K562 (cell line): ENCODE data around the gene PPM1G. TPM values are rescaled to one million over a fixed set of nuclear protein-coding genes. Genes with fewer than 3 reads are reported as not detected.

Experiments
- CEBPB ChIP-seq: fragments of 450-650 bp; IDR thresholded peaks from 2 replicates; pipeline ENCODE4 v1.6.1; 2016; ENCODE audit warnings: missing genetic modification characterization, missing compliant biosample characterization
- COPS2 ChIP-seq: fragments of 450-650 bp; conservative IDR thresholded peaks from 2 replicates; pipeline ENCODE4 v1.6.1; 2016; ENCODE audit warnings: mild to moderate bottlenecking, moderate library complexity
- GMEB1 ChIP-seq: fragments of 250-450 bp; sonication (Bioruptor Pico); IDR thresholded peaks from 2 replicates; pipeline ENCODE4 v1.4.0; 2020; ENCODE audit warnings: mild to moderate bottlenecking
- HDAC1 ChIP-seq, 2 experiments: fragments of 450-650 bp; IDR thresholded peaks; 2 replicates each; pipeline ENCODE4 v1.6.1; 2016 to 2017; ENCODE audit warnings: inconsistent platforms in 1 of 2, mild to moderate bottlenecking in 1 of 2, moderate library complexity in 1 of 2
- HNRNPL ChIP-seq: fragments of 200-400 bp; formaldehyde crosslinking; IDR thresholded peaks from 2 replicates; pipeline ENCODE4 v1.6.1; 2017; ENCODE audit warnings: low read depth, mild to moderate bottlenecking, low read length
- LARP7 ChIP-seq: fragments of 450-650 bp; IDR thresholded peaks from 2 replicates; pipeline ENCODE4 v1.6.1; 2016
- MAFK ChIP-seq: IDR thresholded peaks from 2 replicates; pipeline ENCODE4 v1.6.1; 2011; ENCODE audit warnings: low read length, improper control_type of control experiment
- NBN ChIP-seq: fragments of 450-650 bp; IDR thresholded peaks from 2 replicates; pipeline ENCODE4 v1.6.1; 2016; ENCODE audit warnings: low read depth, mild to moderate bottlenecking
- PRDM10 ChIP-seq: fragments of 450-650 bp; IDR thresholded peaks from 2 replicates; pipeline ENCODE4 v1.6.1; 2018; ENCODE audit not compliant: partially characterized antibody
- RAD21 ChIP-seq, 2 experiments: fragments of 250-450 bp in 1 of 2; fragments of 450-650 bp in 1 of 2; sonication (Bioruptor Pico) in 1 of 2; formaldehyde crosslinking in 1 of 2; IDR thresholded peaks in 1 of 2; conservative IDR thresholded peaks in 1 of 2; 2 replicates each; pipeline versions ENCODE4 v1.4.0 to v1.8.0; 2020 to 2022; ENCODE audit warnings: mild to moderate bottlenecking in 2 of 2, moderate library complexity in 1 of 2
- RAD51 ChIP-seq: fragments of 450-650 bp; IDR thresholded peaks from 2 replicates; pipeline ENCODE4 v1.7.1; 2016; ENCODE audit warnings: low read depth, mild to moderate bottlenecking, borderline replicate concordance
- SMAD2 ChIP-seq: fragments of 150-350 bp; IDR thresholded peaks from 2 replicates; pipeline ENCODE4 v1.6.1; 2014; ENCODE audit warnings: low read depth, mild to moderate bottlenecking, low read length
- SMAD4 ChIP-seq: fragments of 250-450 bp; sonication (Bioruptor Pico); conservative IDR thresholded peaks from 2 replicates; pipeline ENCODE4 v1.8.0; 2021; ENCODE audit warnings: inconsistent platforms, mild to moderate bottlenecking, moderate library complexity
- TAF1 ChIP-seq: IDR thresholded peaks from 2 replicates; pipeline ENCODE4 v1.6.1; 2011; ENCODE audit warnings: mild to moderate bottlenecking, low read length, moderate library complexity; ENCODE audit not compliant: insufficient read depth, control insufficient read depth, severe bottlenecking; ENCODE audit errors: extremely low read depth
- ZBTB26 ChIP-seq: fragments of 450-650 bp; formaldehyde crosslinking; IDR thresholded peaks from 2 replicates; pipeline ENCODE4 v1.4.0; 2022; ENCODE audit warnings: missing genetic modification characterization
- ZBTB43 ChIP-seq: sonication (generic); formaldehyde crosslinking; IDR thresholded peaks from 2 replicates; pipeline ENCODE4 v1.8.0; 2023; ENCODE audit warnings: mild to moderate bottlenecking, missing genetic modification reagents
- ZKSCAN3 ChIP-seq: fragments of 250-450 bp; sonication (Bioruptor Pico); IDR thresholded peaks from 2 replicates; pipeline ENCODE4 v1.4.0; 2020
- ZNF217 ChIP-seq: sonication (generic); formaldehyde crosslinking; IDR thresholded peaks from 2 replicates; pipeline ENCODE4 v1.8.0; 2022; ENCODE audit warnings: mild to moderate bottlenecking, missing genetic modification reagents
- ZNF436 ChIP-seq: fragments of 250-450, 450-650 bp; sonication (Bioruptor Pico); formaldehyde crosslinking; IDR thresholded peaks from 2 replicates; pipeline ENCODE4 v1.7.0; 2020; ENCODE audit warnings: mild to moderate bottlenecking
- polyA plus RNA-seq, 8 experiments: library from polyadenylated mRNA; depleted of rRNA in 4 of 8; stranded (reverse) in 5 of 8; unstranded in 3 of 8; fragments of >200 nt; fragmentation: Nextera tagmentation in 2 of 8; fragmentation: Illumina TruSeq in 1 of 8; extraction: Ambion mirVana in 2 of 8; extraction: Trizol in 1 of 8; gene quantifications; 2 replicates each; pipeline versions ENCODE4 v1.2.1 to v1.2.3, GENCODE V29; 2011 to 2014; ENCODE audit warnings: inconsistent platforms in 1 of 8, missing spikeins in 1 of 8
- total RNA-seq, 7 experiments: library from RNA; depleted of rRNA in 6 of 7; stranded (reverse); fragments of >200 nt in 6 of 7; fragmentation: Illumina TruSeq in 2 of 7; extraction: Trizol in 2 of 7; gene quantifications; 2 replicates each; pipeline versions ENCODE4 v1.2.1 to v1.2.3, GENCODE V29; 2011 to 2021; ENCODE audit warnings: low replicate concordance in 1 of 7

PPM1G gene
- total and polyA plus RNA-seq, 9 of the 15 experiments (the other 6 are each of a cell fraction or from before 2014, with no cell fraction given): 61.7 to 230 (median 153) TPM

- TF ChIP-seq HNRNPL (peak; percentile 72; the same call in 1 of the 2 replicates), ZBTB43 (CRISPR knock-in tag) (no peak; the same call in 1 of the 2 replicates), MAFK (peak; percentile 51), ZBTB26 (CRISPR knock-in tag) (no peak), COPS2 (no peak), GMEB1 (CRISPR knock-in tag) (peak; percentile 95), RAD51 (no peak), RAD21 (CRISPR knock-in tag; conservative IDR thresholded peaks at IDR 0.05 in 1 of 2, IDR thresholded peaks at IDR 0.05 in 1 of 2) (peak; percentile 71 to 77), SMAD2 (no peak), NBN (peak; percentile 66; the same call in 1 of the 2 replicates), TAF1 (peak; percentile 93), CEBPB (tag) (peak; percentile 60), LARP7 (peak; percentile 70; the same call in 1 of the 2 replicates), HDAC1 (IDR thresholded peaks at IDR 0.05) (0 out of 4 replicates have a peak, but pooled peaks of 1 of the 2 experiments have one; percentile 6), PRDM10 (peak; percentile 52), ZNF436 (CRISPR knock-in tag) (no peak), ZKSCAN3 (no peak), ZNF217 (CRISPR knock-in tag) (no peak), SMAD4 (CRISPR knock-in tag) (no peak)
Measured at GRCh38 chr2:27370026-27370815, 39.2 kb downstream of the PPM1G start, which contains the start of the genes EIF2B4 and SNX17 (continued).
